MM.1S (cell line): ENCODE measurements around the gene VRK3.

ENCODE experiments used
- DNase-seq: peaks from one replicate; pipeline ENCODE4 v3.0.0-alpha.2; 2015
- H2AFZ ChIP-seq: fragments of 300-600 bp; sonication (generic); 2 replicates; pipeline ENCODE4 v1.6.0; 2016; ENCODE audit warnings: antibody characterized with exemption, low read length
- H3F3A ChIP-seq: fragments of 300-600 bp; sonication (generic); 2 replicates; pipeline ENCODE4 v1.6.1; 2016; ENCODE audit warnings: mild to moderate bottlenecking, antibody characterized with exemption, low read length, moderate library complexity, mixed read lengths; ENCODE audit not compliant: insufficient read depth
- H3K27ac ChIP-seq: fragments of 300-600 bp; sonication (generic); 2 replicates; pipeline ENCODE4 v1.5.1; 2016; ENCODE audit warnings: mild to moderate bottlenecking, low read length
- H3K27me3 ChIP-seq: fragments of 300-600 bp; sonication (generic); replicated peaks from 2 replicates; pipeline ENCODE4 v1.6.0; 2016; ENCODE audit warnings: low read length; ENCODE audit not compliant: insufficient read depth
- H3K36me3 ChIP-seq: fragments of 300-600 bp; sonication (generic); replicated peaks from 2 replicates; pipeline ENCODE4 v1.6.1; 2016; ENCODE audit warnings: mild to moderate bottlenecking, low read length, mixed read lengths; ENCODE audit not compliant: insufficient read depth
- H3K4me1 ChIP-seq: fragments of 300-600 bp; sonication (generic); 2 replicates; pipeline ENCODE4 v1.6.1; 2016; ENCODE audit warnings: low read length, mixed read lengths
- H3K4me2 ChIP-seq: fragments of 300-600 bp; sonication (generic); 2 replicates; pipeline ENCODE4 v1.6.0; 2016; ENCODE audit warnings: low read depth, low read length
- H3K4me3 ChIP-seq: fragments of 300-600 bp; sonication (generic); 2 replicates; pipeline ENCODE4 v1.5.1; 2016; ENCODE audit warnings: low read length, mixed read lengths
- H3K79me2 ChIP-seq: fragments of 300-600 bp; sonication (generic); 2 replicates; pipeline ENCODE4 v1.6.1; 2016; ENCODE audit warnings: mixed run types, low read length, mixed read lengths
- H3K9ac ChIP-seq: fragments of 300-600 bp; sonication (generic); 2 replicates; pipeline ENCODE4 v1.6.1; 2016; ENCODE audit warnings: low read length, mixed read lengths
- H3K9me2 ChIP-seq: fragments of 300-600 bp; sonication (generic); replicated peaks from 2 replicates; pipeline ENCODE4 v1.6.1; 2016; ENCODE audit warnings: mild to moderate bottlenecking, low read length, mixed read lengths; ENCODE audit not compliant: insufficient read depth
- H3K9me3 ChIP-seq: fragments of 300-600 bp; sonication (generic); replicated peaks from 2 replicates; pipeline ENCODE4 v1.6.1; 2016; ENCODE audit warnings: mild to moderate bottlenecking, low read length, mixed read lengths; ENCODE audit not compliant: insufficient read depth
- H4K20me1 ChIP-seq: fragments of 300-600 bp; sonication (generic); 2 replicates; pipeline ENCODE4 v1.6.1; 2016; ENCODE audit warnings: mild to moderate bottlenecking, low read length, moderate library complexity, mixed read lengths; ENCODE audit not compliant: insufficient read depth
- CTCF ChIP-seq: fragments of 300-600 bp; sonication (generic); IDR thresholded peaks from 2 replicates; pipeline ENCODE4 v1.5.1; 2016; ENCODE audit warnings: antibody characterized with exemption, low read length, mixed read lengths
- EZH2 ChIP-seq: fragments of 300-600 bp; sonication (generic); optimal IDR thresholded peaks from 2 replicates; pipeline ENCODE3; 2017; ENCODE audit warnings: low read depth, mild to moderate bottlenecking, antibody characterized with exemption, low read length, mixed read lengths
- EZH2phosphoT487 ChIP-seq: fragments of 300-600 bp; sonication (generic); IDR thresholded peaks from 2 replicates; pipeline ENCODE4 v1.6.1; 2018; ENCODE audit warnings: antibody characterized with exemption, low read length

Gene VRK3

DNA sequence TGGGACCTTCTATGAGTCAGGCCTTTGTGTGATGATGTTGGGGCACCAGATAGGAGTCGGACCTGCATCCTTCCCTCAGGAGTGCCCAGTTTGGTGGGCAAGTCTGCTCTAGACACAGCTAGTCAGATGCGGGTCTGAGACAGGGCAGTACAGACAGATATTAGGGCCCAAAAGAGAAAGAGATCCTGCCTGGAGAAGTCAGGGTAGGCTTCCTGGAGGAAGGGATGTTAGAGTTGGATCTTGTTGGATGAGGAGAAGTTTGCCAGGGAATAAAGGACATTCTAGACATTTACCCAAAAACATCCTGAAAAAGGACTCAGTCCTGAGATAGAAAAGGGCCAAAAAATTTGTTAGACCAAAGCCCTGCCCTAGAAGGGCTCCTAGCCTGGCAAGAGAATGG, 17.2 kb downstream of the VRK3 start:
- no peaks in the 10 kb centered on the region for H3K9me3 ChIP-seq
- H3K27me3 ChIP-seq: no peaks in the 10 kb centered on the region
- no peak overlapping the region for H3K4me2 ChIP-seq
- H3K27ac ChIP-seq: no peak overlapping the region
- no peaks in the 10 kb centered on the region for H3F3A ChIP-seq
- H2AFZ ChIP-seq: no peak overlapping the region
- no peaks in the 10 kb centered on the region for H3K79me2 ChIP-seq
- H3K9ac ChIP-seq: no peak overlapping the region
- H3K9me2 ChIP-seq: no peaks in the 10 kb centered on the region
- H3K4me1 ChIP-seq: peaks cover 20% of the 10 kb centered on the region
- 0 out of 2 replicates have a peak, but pooled peaks cover 3% of the 10 kb centered on the region for H3K36me3 ChIP-seq
- H4K20me1 ChIP-seq: no peaks in the 10 kb centered on the region
- no peak for DNase-seq
- H3K4me3 ChIP-seq: no peak overlapping the region
- TF ChIP-seq CTCF (no peak), EZH2phosphoT487 (no peak), EZH2 (no peak)

GRCh38 chr19:50007170-50007569, 18.0 kb downstream of the VRK3 start:
- DNase-seq: no peak
- H3K27ac ChIP-seq: no peak overlapping the region
- peaks cover 2% of the 10 kb centered on the region; the same call in 1 of the 2 replicates for H3K79me2 ChIP-seq
- no peak overlapping the region for H2AFZ ChIP-seq
- H3K9me2 ChIP-seq: no peaks in the 10 kb centered on the region
- no peaks in the 10 kb centered on the region for H3K27me3 ChIP-seq
- H3F3A ChIP-seq: no peaks in the 10 kb centered on the region
- no peak overlapping the region for H3K9ac ChIP-seq
- no peaks in the 10 kb centered on the region for H3K9me3 ChIP-seq
- TF ChIP-seq EZH2phosphoT487: no peak
- no peak for TF ChIP-seq CTCF
- TF ChIP-seq EZH2: no peak
- no peaks in the 10 kb centered on the region for H4K20me1 ChIP-seq
- H3K36me3 ChIP-seq: 0 out of 2 replicates have a peak, but pooled peaks cover 3% of the 10 kb centered on the region
- no peak overlapping the region for H3K4me3 ChIP-seq
- no peak overlapping the region for H3K4me2 ChIP-seq
- H3K4me1 ChIP-seq: peaks cover 20% of the 10 kb centered on the region

- H3K79me2 ChIP-seq: peaks cover 5% of the 10 kb centered on the region; the same call in 1 of the 2 replicates
- 0 out of 2 replicates have a peak, but pooled peaks cover 3% of the 10 kb centered on the region for H3K36me3 ChIP-seq
- no peaks in the 10 kb centered on the region for H4K20me1 ChIP-seq
- DNase-seq: no peak
- H3K27ac ChIP-seq: no peak overlapping the region
- no peak overlapping the region for H3K4me3 ChIP-seq
- H3K9ac ChIP-seq: no peak overlapping the region
- peaks cover 20% of the 10 kb centered on the region for H3K4me1 ChIP-seq
- TF ChIP-seq CTCF (no peak), EZH2phosphoT487 (no peak), EZH2 (no peak)
- no peaks in the 10 kb centered on the region for H3F3A ChIP-seq
- H2AFZ ChIP-seq: no peak overlapping the region
- H3K4me2 ChIP-seq: no peak overlapping the region
- H3K9me3 ChIP-seq: no peaks in the 10 kb centered on the region
- H3K9me2 ChIP-seq: no peaks in the 10 kb centered on the region
- H3K27me3 ChIP-seq: no peaks in the 10 kb centered on the region
Observed at GRCh38 chr19:50005428-50005827, 19.7 kb downstream of the VRK3 start.
